Choroid plexus epithelial cell (primary cell): Measurements from ENCODE around the gene DNAJC7.
A peak's percentile ranks its signal among the peaks of the same experiment; 100 is the strongest.

Experiments
- DNase-seq: peaks from one replicate; pipeline ENCODE4 v3.0.0-alpha.2; 2010; ENCODE audit warnings: low read depth
- H3K4me3 ChIP-seq: 2 replicates; pipeline ENCODE4 v1.5.1; 2011; ENCODE audit warnings: low read depth, mild to moderate bottlenecking, control low read depth, low read length, moderate library complexity
- TF ChIP-seq, protein P1 (sequence below): conservative IDR thresholded peaks from 2 replicates; pipeline ENCODE4 v1.5.1; 2011; ENCODE audit warnings: low read depth, mild to moderate bottlenecking, control low read depth, inconsistent platforms, low read length, moderate library complexity

DNAJC7 gene

DNA sequence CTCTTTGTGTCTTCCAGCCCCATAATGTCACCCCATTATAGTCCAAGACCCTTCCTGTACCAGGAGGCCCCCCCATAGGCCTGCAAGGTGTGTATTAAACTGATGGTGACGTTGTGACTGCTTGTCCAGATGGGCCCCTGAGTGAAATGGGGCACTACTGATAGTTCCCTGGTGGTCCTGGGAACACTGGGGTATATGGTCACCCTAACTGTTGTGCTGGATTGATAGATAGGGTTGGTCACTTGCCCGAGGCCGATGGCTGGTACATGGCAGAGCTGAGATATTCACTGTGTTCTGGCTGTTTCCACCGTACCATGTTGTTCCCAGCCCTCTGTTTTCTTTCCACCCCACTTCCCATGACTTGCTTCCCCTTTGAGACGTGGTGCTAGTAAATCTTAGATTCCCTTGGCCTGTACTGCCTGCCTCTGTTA, 46.3 kb downstream of the DNAJC7 start:
- TF ChIP-seq, protein P1, sequence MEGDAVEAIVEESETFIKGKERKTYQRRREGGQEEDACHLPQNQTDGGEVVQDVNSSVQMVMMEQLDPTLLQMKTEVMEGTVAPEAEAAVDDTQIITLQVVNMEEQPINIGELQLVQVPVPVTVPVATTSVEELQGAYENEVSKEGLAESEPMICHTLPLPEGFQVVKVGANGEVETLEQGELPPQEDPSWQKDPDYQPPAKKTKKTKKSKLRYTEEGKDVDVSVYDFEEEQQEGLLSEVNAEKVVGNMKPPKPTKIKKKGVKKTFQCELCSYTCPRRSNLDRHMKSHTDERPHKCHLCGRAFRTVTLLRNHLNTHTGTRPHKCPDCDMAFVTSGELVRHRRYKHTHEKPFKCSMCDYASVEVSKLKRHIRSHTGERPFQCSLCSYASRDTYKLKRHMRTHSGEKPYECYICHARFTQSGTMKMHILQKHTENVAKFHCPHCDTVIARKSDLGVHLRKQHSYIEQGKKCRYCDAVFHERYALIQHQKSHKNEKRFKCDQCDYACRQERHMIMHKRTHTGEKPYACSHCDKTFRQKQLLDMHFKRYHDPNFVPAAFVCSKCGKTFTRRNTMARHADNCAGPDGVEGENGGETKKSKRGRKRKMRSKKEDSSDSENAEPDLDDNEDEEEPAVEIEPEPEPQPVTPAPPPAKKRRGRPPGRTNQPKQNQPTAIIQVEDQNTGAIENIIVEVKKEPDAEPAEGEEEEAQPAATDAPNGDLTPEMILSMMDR = no peak
- H3K4me3 ChIP-seq = no peak overlapping the region
- DNase-seq = no peak

DNA sequence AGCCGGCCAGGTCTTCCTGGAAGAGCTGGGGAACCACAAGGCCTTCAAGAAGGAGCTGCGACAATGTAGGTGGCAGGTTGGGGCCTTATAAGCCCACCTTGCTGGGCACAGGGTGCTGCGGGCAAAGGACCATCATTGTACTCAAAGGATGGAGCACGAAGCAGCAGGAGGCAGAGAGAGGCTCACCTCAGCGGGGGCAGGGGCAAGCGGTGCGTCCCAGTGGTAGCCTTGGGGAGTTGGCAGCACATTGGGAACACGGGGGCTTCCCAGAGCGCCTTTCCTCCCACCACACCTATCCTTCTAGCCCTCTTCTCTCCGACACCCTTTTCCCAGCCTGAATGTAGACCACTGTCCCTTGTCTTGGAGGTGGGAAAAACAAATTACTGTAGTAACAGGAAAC, 48.6 kb downstream of the DNAJC7 start:
- TF ChIP-seq, protein P1 = no peak
- H3K4me3 ChIP-seq = peak overlapping the region; percentile 17
- no peak for DNase-seq

DNA sequence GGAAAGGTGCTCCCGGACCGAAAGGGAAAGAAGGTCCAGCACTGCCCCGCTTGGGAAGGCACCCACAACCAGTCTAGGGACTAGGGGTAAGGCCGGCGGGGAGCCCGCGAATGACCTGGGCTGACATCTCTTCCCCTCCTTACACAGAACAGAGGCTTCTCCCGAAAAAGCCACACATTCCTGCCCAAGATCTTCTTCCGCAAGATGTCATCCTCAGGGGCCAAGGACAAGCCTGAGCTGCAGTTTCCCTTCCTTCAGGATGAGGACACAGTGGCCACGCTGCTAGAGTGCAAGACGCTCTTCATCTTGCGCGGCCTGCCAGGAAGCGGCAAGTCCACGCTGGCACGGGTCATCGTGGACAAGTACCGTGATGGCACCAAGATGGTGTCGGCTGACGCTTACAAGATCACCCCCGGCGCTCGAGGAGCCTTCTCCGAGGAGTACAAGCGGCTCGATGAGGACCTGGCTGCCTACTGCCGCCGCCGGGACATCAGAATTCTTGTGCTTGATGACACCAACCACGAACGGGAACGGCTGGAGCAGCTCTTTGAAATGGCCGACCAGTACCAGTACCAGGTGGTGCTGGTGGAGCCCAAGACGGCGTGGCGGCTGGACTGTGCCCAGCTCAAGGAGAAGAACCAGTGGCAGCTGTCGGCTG, 49.2 kb downstream of the DNAJC7 start:
- DNase-seq = no peak

DNA sequence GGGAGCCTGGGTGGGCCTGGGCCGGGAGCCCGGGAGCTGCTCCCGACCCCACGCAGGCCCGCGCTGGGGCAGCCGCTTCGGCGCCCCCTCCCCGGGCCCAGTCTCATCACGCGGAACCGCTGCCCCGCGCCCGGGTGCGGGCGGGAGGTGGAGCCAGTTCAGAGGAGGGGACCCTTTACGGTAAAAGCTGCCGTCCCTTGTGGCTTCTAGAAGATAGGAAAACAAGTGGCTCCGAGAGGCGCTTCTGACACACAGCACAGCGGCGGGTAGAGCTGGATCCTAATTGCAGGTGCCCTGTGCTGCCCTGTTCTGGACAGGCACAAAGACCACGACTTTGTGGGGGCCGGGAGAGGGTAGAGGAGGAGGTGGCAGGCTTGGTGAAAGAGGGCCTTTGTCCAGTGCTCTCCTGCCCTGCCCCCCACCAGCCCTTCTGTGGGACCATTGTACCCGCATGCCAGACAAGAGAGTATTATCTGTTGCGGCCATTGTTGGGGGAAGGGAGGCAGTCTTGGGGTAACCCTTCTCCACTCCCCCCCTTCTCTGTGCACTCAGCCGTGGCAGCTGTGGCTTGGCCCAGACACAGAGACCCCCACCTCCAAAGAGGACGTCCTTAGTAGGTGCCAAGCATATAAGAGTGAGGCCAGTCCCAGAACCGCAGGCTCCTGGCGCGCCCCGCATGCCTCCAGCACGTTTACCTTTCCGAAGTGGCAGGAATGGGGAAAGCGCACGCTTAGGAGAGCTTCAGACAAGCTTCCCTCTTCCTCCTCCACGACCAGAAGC, 49.9 kb downstream of the DNAJC7 start:
- TF ChIP-seq, protein P1 = no peak
- DNase-seq = peak; percentile 29
- H3K4me3 ChIP-seq = peak overlapping the region; percentile 84

More for the DNA sequence above, 49.2 kb downstream of the DNAJC7 start:
- TF ChIP-seq, protein P1 = no peak
- H3K4me3 ChIP-seq = peak overlapping the region; percentile 84

DNA sequence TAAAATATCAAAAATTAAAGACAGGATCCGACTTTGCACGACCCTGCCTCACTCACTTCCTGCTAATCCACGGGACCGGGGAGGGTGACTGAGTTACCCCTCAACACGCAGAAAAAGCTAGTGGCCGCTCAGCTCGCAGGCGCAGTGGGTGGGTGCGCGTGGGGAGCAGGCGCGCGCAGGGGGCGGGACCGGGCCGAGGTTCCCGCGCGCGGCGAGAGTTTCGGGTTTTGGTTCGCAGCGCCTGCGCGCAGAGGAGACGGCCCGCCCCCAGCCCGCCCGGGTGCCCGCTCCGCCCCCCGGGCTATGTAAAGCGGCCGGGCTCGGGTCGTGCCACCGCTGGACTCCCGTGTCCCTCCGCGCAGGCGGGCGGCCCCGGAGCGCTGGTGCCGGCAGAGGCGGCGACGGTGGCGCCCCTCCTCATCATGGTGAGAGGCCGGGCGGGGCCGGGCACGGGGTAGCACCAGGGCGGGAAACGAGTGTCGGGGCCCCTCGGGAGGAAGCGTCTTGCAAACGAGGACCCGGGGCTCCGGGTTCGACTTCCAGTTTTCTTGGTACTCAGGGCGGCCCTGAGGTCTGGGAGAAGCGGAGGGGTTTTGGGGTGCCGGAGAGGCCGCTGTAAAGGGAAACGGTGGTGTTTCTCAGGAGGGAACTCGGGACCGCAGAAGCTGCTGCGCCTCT, 50.6 kb downstream of the DNAJC7 start, which contains the start of gene CNP:
TSS of gene CNP (plus strand) at position 333 of the 678 bp plus-strand sequence. CDS start at position 423, 90 bp downstream.
- peak; percentile 93 for DNase-seq
- peak within 1 kb of the TSS; percentile 84 for H3K4me3 ChIP-seq
- TF ChIP-seq, protein P1 = no peak

DNA sequence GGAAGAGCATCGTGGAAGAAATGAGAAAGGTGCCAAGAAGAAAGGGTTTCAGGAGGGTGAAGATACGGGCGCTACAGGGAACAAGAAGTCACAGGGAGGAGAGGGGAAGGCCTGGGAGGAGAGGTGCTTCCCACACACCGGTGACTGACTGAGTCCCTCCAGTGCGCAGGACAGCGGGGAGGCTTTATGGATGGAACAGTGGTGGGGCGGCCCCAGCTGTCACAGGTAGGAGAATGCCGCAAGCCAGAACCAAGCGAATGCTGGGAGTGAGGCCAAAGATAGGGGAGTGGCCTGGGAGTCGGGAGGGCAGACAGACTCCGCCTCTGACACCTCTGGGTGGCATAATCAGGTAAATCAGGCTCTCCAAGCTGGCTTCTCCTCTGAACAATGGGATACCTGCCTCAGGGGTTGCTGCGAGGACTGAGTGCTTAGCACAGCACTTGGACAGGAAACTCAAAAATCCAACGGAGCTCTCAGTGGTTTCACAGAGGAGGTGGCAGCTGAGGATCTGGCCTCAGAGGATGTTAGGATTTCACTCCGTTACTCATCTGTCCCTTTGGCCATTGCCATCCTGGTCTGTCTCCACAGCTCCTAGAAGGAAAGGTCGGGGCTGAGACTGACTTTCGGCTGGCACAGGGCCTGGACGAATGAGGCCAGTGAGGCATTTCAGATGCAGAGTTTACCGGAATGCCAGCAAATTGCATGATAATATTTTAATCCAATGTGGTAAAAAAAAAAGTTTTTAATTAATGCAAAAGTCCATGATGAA, 51.4 kb downstream of the DNAJC7 start:
- TF ChIP-seq, protein P1 = no peak
- peak; percentile 36 for DNase-seq
- H3K4me3 ChIP-seq = peak overlapping the region; percentile 84
